ENCODE measurements around the gene CDCA4.

DNA sequence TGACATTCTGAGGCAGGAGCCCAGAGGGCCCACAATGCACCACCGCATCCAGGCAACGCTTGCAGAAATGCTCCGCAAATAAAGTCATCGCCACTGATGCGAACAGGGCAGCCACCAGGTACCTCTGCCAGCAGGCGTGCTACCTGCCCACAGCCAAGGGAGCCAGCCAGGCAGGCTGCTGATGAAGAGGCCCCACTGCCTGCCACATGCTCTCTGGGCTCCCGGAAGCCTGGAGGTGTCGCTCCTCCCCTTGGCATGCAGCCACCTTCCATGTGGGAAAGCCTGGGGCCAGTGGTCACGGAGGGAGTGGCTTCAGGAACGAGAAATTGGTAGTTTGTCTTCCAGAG is 29.6 kb upstream of the CDCA4 start:
- TF ChIP-seq, protein P1, sequence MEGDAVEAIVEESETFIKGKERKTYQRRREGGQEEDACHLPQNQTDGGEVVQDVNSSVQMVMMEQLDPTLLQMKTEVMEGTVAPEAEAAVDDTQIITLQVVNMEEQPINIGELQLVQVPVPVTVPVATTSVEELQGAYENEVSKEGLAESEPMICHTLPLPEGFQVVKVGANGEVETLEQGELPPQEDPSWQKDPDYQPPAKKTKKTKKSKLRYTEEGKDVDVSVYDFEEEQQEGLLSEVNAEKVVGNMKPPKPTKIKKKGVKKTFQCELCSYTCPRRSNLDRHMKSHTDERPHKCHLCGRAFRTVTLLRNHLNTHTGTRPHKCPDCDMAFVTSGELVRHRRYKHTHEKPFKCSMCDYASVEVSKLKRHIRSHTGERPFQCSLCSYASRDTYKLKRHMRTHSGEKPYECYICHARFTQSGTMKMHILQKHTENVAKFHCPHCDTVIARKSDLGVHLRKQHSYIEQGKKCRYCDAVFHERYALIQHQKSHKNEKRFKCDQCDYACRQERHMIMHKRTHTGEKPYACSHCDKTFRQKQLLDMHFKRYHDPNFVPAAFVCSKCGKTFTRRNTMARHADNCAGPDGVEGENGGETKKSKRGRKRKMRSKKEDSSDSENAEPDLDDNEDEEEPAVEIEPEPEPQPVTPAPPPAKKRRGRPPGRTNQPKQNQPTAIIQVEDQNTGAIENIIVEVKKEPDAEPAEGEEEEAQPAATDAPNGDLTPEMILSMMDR (IDR thresholded peaks at IDR 0.05; ENCODE audit: low read depth, low read length), result no peak
- TF ChIP-seq POLR2A (IDR thresholded peaks at IDR 0.05; ENCODE audit: extremely low read depth, insufficient read length) (no peak), MYC (IDR thresholded peaks at IDR 0.05; ENCODE audit: low read depth, low read length) (no peak)
- TF ChIP-seq, protein P2, sequence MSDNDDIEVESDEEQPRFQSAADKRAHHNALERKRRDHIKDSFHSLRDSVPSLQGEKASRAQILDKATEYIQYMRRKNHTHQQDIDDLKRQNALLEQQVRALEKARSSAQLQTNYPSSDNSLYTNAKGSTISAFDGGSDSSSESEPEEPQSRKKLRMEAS (IDR thresholded peaks at IDR 0.05; ENCODE audit: low read depth, low read length), result no peak

All from NB4 (cell line).